Posterior vena cava (tissue), 2 donors: Measurements from ENCODE around the gene PNMA6E. TPM values are rescaled to one million over a fixed set of nuclear protein-coding genes. Genes with fewer than 3 reads are reported as not detected.
"Not testable (repeated sequence)": the region's sequence is repeated elsewhere in the genome, so short reads cannot be mapped to it uniquely, and the experiment has no call there.

Source experiments
- DNase-seq: peaks from one replicate; pipeline ENCODE4 v3.0.0-alpha.2; 2020; ENCODE audit warnings: low spot score
- intact Hi-C, 2 donors: fragments of 100-400 bp; cut with DNase I; formaldehyde crosslinking; loops; one replicate each; pipeline versions ENCODE4 v1.14.1 to v1.14.2; 2022 to 2023
- total RNA-seq, 2 donors: library from RNA; stranded (reverse); fragmentation: NEBNext Ultra II Directional; extraction: Animal tissue kit (Norgen Biotek cat#: 25700); gene quantifications; one replicate each; pipeline ENCODE4 v1.2.1, GENCODE V29; 2021
- donor health status: DM: yes; HTN: yes; CAD: no.
- donor health status: DM: yes; HTN: yes; CAD: no.

PNMA6E gene
- total RNA-seq, 2 donors from 2014 or later = not detected

DNA sequence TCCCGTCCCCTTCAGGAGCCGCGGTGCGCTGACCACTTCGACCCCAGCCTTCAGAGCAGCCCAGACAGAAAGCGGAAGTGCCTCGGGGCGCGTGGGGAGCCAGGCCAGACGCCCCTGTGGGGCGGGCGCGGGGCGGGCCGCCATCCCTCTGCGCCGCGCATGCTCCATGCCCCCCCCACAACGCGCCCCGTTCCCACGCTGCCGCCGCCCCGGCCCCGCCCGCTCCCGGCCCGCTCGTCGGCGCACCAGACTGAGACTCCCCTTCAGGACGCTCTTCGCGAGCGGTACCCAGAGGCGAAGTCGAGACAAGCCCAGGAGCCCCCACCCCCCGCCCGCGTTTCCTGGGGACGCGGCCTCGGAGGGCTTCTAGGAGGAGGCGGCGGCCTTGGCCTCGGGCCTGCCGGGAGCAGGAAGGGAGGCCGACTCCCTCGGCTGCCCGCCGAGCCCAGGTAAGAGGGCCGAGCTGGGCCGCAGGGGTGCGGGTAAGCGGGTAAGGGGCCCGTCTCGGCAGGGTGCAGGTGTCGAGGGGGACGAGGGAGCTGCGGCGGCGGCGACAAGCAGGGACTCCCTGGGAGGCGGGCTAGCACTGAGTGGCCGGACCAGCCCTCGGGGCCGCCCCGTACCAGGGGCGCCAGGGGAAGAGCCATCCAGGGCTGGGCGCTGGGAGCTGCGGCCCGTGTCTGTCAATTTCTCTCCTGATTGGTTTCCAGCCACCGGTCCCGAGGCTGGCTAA is 10.3 kb upstream of the PNMA6E start, which contains the start of gene ZFP92:
TSS of gene ZFP92 (plus strand) at position 218 of the 733 bp plus-strand sequence. CDS start 6,851 bp downstream, outside the sequence.
- intact Hi-C loops = no loop called here
- DNase-seq = peak; percentile 80

DNA sequence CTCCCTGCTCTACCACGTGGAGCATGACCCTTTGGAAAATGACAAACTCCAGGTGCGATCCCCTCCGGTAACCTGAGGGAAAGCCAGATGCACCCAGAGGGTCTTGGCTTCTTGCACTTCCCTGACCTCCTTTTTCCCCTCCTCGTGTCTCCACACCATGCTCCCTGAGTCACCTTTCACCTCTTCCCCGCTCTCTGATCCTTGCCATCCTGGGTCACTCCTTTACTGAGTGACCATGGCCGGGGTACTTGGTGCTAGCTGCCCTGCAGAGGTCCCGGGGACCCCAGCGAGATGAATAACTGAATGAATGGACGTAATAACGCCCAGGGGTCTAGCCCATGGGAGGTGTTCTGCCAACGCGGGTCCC is 9.7 kb upstream of the PNMA6E start:
- intact Hi-C loops = no loop called here
- DNase-seq = peak; percentile 36

DNA sequence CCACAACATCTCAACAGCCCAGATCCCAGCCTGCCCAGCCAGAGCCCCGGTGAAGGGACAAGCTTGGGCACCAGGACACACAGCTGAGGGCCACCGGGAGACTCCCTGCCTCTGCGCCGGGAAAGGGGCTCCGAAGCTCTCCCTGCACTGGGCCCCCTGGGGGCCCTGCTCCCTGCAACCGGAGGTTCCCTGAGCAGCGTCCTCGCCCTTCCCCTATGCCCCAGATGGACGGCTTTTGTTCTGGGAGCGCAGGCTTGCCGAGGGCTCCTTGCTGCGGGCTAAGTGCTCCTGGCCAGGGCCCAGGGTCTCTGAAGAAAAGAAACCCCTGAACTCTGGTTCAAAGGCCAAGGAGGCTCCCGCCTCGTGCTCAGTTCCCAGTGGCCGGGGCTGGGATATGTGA is 9.2 kb upstream of the PNMA6E start:
- intact Hi-C loops = no loop called here
- DNase-seq = peak; percentile 67

DNA sequence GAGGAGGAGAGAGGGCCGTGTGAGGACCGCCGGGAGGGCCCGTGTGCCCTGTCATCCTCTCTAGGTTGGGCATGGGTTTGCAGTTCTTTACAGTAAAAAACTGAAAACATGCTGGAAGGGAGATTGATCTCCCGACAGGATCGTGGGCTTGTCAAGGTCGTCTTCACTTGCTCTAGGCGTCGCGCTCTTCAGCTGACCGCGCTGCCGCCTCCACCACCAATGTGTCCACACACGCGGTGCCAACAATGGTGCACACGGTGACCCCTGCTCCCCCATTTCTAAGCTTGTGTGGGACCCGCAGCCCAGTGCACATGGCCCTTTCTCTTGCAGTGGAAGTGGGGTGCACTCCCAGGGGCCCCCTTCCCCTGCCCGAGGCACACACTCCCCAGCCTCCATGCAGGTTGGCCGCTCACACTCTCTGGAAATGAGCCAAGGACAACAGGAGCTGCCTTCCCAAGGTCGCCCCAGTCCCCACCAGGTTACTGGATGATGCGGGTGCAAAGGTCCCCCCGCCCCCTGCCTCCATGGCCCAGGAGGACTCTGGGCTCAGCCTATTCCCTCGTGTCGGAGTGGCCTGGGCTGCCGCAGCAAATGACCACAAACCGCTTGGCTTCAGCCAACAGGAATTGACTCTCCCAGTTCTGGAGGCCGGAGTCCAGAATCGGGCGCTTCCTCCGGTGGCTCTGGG is 8.4 kb upstream of the PNMA6E start:
- intact Hi-C loops = no loop called here
- peak; percentile 73 for DNase-seq

DNA sequence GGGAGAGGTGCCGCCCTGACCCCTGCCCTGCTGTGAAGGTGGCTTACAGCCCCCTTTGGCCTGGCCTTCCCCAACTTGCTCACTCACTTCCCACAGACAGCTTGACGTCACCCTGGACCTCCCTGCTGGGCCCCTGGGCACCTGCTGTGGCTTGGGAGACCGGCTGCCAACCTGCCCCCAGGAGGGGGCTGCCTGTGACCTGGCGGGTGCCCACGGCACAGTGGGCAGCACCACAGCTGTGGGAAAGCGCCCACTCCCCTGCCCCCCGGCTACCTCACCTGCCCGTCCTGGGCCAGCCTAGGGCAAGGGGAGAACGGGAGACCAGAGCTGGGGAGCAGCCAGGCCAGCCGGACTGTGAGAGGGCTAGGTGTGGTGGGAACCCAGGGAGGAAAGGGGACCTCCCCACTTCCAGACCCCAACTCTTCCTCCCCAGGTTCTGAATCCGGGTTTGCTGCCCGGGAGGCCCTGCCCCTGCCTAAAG is 7.8 kb upstream of the PNMA6E start:
- DNase-seq = peak; percentile 59
- intact Hi-C loops = no loop called here

DNA sequence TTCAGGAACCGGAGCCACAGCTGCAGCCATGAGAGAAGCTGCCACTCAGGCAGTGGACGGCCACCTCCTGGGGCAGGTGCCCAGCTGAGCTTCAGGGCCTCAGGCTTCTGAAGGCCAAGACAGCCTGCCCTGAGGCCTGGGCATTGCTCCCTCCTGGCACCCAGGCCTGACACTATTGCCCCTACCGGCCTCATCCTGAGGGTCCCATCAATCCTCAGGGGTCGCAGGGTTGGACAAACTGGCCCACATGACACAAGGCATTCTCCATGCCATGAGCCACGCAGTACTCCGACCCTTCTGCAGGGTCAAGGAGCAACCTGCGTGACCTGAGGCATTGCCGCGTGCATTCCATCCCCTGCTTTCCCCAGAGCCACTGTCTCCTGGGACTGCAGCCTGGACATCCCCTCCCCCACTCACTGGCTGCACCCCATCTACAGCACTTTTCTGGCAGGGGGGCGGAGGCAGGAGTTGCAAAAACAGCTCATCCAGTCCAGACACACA is 7.1 kb upstream of the PNMA6E start:
- peak; percentile 42 for DNase-seq
- intact Hi-C loops = no loop called here

DNA sequence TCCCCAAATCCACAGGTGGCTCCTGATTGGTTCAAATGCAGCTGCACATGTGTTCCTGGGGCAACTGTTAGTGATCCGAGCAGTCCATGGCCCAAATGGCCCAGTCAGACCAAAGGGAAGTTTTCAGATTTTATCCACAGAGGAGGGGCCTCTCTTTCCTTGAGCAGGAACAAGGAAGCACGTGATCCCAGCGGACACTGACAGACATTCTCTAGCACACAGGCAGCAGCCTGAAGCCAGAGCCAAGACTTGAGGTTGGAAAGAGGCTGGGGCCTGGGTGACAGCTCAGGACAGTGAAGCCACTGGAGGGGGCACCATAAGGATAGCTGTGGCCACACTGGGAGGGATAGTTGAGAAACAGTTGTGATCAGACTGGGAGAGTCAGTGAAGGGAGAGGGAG is 6.6 kb upstream of the PNMA6E start:
- intact Hi-C loops = no loop called here
- DNase-seq = peak; percentile 28

DNA sequence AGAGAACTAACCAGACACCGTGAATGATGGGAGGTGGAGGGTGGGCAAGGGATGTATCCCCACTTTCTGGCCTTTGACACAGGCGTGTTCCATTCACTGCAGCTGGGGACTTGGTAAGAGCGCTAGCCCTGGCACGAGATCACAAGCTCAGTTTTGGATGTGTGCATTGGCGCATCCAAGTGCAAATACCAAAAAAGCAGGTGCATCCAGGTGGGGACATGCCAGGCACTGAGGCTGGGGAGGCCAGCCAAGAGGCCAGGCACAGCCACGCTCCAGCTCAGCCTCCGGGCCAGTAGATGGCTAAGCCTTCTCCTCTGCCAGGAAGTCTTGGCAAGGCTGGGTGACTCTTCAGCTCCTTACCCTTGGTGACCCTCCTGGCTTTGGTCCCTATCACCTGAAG is 5.8 kb upstream of the PNMA6E start:
- intact Hi-C loops = no loop called here
- peak; percentile 43 for DNase-seq

DNA sequence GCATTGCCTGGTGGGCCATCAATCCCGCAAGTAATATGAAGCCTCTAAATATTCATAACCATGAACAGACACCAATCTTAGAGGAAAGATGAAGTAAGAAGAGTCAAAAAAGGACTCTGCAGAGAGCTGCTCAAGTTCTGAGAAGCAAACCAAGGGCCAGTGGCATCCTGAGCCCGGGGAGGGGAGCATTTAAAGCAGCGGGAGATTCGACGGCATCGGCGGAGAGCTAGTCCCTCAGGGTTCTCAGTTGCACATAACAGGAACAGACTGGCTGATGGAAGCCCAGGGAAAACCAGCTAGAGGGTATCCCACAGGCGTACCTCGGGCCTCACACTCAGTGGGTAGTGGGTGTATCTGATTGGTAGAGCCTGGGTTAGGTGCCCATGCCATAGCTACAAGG is 4.9 kb upstream of the PNMA6E start:
- intact Hi-C loops = no loop called here

DNA sequence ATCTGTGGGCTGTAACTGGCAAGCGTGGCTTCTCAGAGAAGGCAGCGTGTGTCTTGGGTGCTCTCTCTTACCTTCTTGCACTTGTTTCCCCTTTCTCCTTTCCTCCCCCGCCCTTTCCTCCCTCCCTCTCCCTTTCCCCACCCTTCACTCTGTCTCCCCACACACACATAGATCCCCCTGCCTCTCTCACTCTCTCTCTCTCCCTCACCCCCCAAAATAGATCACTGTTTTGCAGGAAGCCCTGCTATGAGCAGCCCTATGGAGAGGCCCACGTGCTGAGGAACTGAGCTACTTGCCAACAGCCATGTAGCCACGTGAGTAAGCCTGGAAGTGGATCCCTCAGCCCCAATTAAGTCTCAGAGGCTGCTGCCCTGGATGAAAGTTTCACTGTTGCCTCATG is 4.3 kb upstream of the PNMA6E start:
- intact Hi-C loops = no loop called here
- DNase-seq = peak; percentile 42

More for the DNA sequence above, 4.9 kb upstream of the PNMA6E start:
- peak; percentile 50 for DNase-seq

DNA sequence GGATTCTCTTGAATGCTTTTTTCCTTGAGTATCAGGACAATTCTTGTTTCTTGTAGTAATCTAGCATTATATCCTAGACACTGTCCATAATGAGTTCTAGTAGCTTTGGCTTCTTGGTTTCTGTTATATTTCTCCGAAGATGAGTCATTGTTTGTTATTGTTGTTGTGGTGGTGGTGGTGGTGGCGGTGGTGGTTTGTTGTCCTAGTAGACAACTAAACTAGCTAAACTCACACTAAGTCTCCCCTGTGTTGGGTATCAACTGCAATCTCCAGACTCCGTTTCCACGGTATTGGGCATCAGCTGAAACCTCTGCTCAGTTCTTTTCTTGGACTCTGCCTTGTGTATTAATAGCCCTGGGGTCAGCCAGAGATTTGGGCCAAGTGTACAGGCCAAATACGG is 3.2 kb upstream of the PNMA6E start:
- intact Hi-C loops, DNase-seq: not testable (repeated sequence)

DNA sequence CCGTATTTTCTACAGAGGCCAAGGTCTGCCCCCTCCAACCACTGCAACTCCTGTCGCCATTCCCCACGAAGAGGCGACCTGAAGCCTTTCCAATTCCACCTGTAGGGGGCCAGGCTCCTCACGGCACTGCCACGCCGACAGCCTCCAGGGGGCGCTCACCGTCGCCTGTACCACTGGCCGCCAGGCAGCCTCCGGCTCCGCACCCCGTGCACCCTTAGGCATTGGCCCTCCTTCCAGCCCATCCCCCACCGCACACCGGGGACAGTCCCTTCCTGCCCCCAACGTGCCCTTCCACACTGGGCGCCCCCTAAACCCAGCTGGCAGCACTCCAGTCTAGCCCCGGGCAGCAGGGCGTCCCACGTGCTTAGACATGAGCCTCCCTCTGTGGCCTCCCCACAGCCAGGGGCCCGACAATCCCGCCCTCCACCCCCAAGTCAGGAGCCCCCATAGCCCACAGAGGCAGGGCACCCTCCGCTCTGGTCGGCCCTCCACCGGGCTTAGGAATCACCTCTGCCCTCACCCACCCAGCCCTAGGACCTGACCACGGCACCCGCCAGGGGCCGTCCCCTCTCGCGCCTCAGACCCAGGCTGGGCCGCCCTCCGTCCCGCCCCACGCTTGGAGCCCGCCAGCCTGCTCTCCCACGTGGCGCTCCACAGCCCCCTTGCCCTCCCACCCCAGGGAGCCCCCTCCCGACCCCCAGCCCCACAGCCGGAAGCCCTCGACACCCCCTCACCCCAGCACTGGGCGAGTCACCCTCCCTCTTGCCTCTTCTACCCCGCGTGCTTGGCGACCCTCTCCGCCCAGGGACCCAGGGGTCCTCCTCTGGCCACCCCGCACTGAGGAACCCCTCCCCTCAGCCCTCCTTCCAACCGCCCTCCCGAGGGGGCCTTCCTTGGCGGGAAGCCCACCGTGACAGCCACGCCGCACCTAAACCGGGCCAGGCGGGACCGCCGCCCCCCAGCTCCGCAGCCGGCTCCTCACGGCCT is 711 bp downstream of the PNMA6E start:
- intact Hi-C loops = no loop called here
- DNase-seq = peak; percentile 83

DNA sequence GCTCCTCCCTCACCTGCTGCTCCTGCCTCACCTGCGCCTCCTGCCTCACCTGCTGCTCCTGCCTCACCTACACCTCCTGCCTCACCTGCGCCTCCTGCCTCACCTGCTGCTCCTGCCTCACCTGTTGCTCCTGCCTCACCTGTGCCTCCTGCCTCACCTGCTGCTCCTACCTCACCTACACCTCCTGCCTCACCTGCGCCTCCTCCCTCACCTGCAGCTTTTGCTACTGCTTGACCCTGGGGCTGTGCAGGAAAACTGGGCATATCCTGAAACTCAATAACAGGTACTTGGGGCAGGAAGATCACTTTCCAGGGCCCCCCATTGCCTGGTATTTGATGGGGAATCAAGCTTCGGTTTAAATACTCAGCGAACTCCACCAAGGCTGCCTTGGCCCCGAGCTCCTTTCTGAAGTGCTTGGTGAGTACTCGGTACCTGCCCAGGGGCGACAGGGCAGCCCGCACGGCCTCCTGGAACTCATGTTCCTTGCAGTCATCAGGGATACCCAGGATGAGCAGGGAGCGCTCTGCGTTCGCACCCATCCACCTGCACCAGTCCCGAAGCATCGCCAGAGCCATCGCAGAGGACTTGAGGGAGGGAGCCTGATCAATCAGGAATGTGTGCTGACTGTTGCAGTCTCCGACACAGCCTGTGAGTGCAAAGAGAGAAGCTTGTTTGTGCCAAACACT is 2.7 kb downstream of the PNMA6E start:
- intact Hi-C loops = no loop called here
- DNase-seq = peak; percentile 78

DNA sequence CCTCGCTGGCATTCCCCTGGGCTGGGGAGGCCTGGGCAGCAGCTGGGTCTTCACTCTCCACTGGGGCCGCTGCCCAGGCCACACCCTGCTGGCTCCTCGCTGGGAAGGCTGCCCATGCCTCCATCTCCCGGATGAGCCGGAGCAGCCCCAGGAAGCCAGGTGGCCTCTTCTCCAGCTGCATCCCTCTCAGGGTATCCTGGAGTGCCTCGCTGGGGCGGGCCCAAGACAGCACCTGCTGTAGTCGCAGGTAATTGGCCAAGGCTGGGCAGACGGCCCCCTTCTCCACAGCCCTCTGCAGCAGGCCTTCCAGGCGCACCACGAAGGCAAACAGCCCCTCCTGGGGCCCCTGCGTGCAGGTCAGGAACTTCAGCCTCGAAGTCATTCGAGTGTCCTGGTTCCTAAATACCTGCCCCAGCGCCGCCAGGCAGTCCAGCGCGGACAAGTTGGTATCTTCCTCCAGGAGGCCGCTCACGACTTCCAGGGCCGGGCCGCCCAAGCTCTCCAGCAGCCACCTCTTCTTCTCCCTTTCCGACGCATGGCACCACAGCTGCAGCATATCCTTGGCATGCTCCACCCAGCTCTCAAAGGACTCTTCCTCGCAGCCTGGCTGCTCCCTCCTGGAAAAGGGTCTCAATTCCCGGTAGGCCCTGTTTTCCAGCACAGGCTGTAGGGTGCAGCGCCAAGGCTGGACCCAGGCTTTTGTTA is 3.7 kb downstream of the PNMA6E start:
- intact Hi-C loops = no loop called here
- DNase-seq = peak; percentile 71

DNA sequence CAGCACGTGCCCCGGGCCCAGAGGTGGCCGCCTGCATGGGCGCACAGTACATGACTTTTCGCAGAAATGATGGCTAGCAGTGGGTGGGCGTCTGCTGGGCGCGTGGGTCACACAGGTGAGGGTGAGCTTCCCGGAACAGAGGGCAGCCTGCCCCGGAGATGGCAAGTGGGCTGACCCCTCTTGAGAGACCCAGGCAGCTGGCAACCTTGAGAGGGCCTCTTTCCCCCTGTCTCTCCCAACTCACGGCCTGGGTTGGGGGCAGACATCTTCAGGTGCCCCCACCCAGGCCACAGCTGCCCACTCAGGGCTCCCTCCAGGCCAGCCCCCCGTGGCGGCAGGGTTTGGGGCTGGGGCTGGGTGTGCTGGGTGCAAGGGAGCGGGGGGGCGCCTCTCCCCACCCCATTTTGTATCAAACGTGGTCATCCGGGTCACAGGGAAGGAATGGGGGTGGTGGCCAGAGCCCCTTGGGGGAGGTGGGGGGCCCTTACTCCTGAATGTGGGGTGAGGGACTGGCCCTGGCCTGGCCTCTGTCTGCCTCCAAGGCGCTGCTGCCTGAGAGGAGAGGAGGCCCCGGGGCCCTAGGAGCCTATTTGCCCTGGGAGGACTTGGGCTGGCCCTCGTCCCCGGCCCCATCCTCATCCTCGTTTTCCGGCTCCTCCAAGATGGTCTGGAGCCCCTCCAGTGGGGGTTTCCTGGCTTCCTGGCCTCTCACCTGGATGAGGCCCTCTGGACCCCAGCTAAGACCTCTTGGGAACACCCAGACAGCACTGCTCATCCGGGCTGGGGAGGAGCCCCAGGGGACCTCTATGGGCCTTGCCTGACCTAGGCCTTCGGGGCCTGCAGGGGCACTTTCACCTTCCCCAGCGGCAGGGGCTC is 4.6 kb downstream of the PNMA6E start:
- DNase-seq = no peak
- intact Hi-C loops = no loop called here

DNA sequence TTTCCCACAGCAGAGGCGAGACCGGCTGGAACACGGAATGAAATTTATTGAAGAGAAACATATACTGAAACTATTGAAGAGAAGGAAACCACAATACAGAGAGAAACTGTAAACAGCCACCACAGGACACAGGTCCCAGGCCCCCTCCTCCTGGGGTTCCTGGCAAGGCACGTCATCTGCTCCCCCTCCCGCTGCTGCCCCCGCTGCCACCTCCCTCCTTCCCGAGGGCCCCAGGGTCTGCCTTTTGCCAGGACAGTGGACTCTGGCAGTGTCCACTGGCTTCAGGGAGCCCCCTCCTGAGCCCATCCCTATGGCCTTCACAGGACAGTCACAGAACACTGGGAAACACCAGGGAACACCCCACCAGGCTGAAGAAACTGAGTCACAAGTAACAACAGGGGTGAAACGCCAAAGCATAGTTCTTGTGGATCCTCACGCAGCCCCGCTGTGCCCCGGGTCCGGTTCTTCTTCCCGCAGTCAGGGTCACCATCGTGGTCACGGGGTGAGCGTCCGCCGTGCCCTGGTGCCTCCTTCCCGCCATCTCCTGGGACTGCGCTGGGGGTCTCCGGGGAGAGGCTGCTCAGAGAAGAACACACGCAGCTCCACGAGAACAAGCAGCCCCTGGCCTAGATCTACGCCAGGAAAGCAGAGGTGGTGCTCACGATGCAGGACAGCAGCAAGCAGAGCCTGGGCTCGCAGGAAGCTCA is 5.4 kb downstream of the PNMA6E start:
- intact Hi-C loops = no loop called here
- peak; percentile 48 for DNase-seq

DNA sequence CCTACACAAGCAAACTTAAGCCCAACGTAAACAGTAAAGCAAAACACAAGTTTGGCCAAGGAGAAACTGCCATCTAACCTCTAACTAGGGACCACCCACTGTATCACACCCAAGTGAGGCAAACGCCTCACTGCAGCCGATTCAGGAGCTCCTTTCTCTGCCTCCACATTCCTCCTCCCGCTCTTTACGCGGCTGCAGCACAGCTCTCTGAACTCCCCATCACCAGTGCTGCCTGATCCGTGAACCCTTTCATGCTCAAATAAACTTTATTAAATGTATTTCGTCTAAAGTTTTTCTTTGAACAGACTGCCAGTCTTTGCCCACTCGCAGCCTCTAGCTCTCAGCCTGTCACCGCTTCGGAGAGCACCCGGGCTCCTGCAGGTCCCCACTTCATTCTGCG is 6.5 kb downstream of the PNMA6E start:
- no peak for DNase-seq
- intact Hi-C loops = no loop called here
